ENCODE measurements around the gene CAPN15. TPM values are rescaled to one million over a fixed set of nuclear protein-coding genes. Genes with fewer than 3 reads are reported as not detected.

The CAPN15 gene
- total RNA-seq, 1 experiment from 2014 or later, result 60.4 TPM

- Histone ChIP-seq H3K4me1 (ENCODE audit: insufficient read depth, low read length) (peaks cover 28% of the 10 kb centered on the region), H3K27ac (ENCODE audit: low read length) (peak overlapping the region; percentile 28), H3K4me2 (ENCODE audit: low read length) (peak overlapping the region; percentile 51), H3K9me2 (replicated peaks; ENCODE audit: low read length) (no peaks in the 10 kb centered on the region), H3K9me3 (ENCODE audit: low read length) (no peaks in the 10 kb centered on the region), H2AFZ (ENCODE audit: low read length) (no peak overlapping the region), H3F3A (ENCODE audit: low read length, unreplicated experiment) (no peaks in the 10 kb centered on the region), H3K4me3 (ENCODE audit: low read length) (no peak overlapping the region), H3K79me2 (ENCODE audit: low read length) (peaks cover 73% of the 10 kb centered on the region), H4K20me1 (ENCODE audit: low read length) (peaks cover 12% of the 10 kb centered on the region; the same call in 1 of the 2 replicates), H3K36me3 (ENCODE audit: low read depth, low read length) (no peaks in the 10 kb centered on the region), H3K27me3 (ENCODE audit: low read length) (no peaks in the 10 kb centered on the region), H3K9ac (ENCODE audit: low read length) (no peak overlapping the region)
- intact Hi-C loops (cut with micrococcal nuclease), result no loop called here
- DNase-seq, result no peak
- POLR2A ChIA-PET (ENCODE audit: unreplicated experiment), result interaction anchor here (1.0 kb wide), 1 partner anchor 52 kb away, joined by 5 read pairs; no protein-coding TSS in a partner anchor
- TF ChIP-seq EZH2 (IDR thresholded peaks at IDR 0.05; ENCODE audit: low read length, unreplicated experiment), result no peak
- no peak for TF ChIP-seq EZH2phosphoT487 (IDR thresholded peaks at IDR 0.05; ENCODE audit: borderline replicate concordance, low read length)
- no peak for TF ChIP-seq CTCF (conservative IDR thresholded peaks at IDR 0.05; ENCODE audit: low read depth, low read length)
- CTCF ChIA-PET, result no interaction called here
- ATAC-seq, result no peak
- no TSS peak for BruUV-seq (replicated peaks)
Observed at GRCh38 chr16:592518-593306, 65.2 kb downstream of the CAPN15 start.

GRCh38 chr16:593406-593805 is 65.9 kb downstream of the CAPN15 start:
- peak overlapping the region; percentile 28 for H3K27ac ChIP-seq (ENCODE audit: low read length)
- intact Hi-C loops (cut with micrococcal nuclease), result no loop called here
- TF ChIP-seq EZH2phosphoT487 (IDR thresholded peaks at IDR 0.05; ENCODE audit: borderline replicate concordance, low read length), result no peak
- no peak for TF ChIP-seq EZH2 (IDR thresholded peaks at IDR 0.05; ENCODE audit: low read length, unreplicated experiment)
- no peak for TF ChIP-seq CTCF (conservative IDR thresholded peaks at IDR 0.05; ENCODE audit: low read depth, low read length)
- peaks cover 67% of the 10 kb centered on the region for H3K79me2 ChIP-seq (ENCODE audit: low read length)
- H3K9me3 ChIP-seq (ENCODE audit: low read length), result no peaks in the 10 kb centered on the region
- peaks cover 12% of the 10 kb centered on the region; the same call in 1 of the 2 replicates for H4K20me1 ChIP-seq (ENCODE audit: low read length)
- DNase-seq (peak; percentile 77), ATAC-seq (no peak)
- H3K9ac ChIP-seq (ENCODE audit: low read length), result no peak overlapping the region
- H3K36me3 ChIP-seq (ENCODE audit: low read depth, low read length), result no peaks in the 10 kb centered on the region
- no peaks in the 10 kb centered on the region for H3K9me2 ChIP-seq (replicated peaks; ENCODE audit: low read length)
- no peaks in the 10 kb centered on the region for H3K27me3 ChIP-seq (ENCODE audit: low read length)
- CTCF ChIA-PET, result no interaction called here
- peak overlapping the region; percentile 51 for H3K4me2 ChIP-seq (ENCODE audit: low read length)
- no TSS peak for BruUV-seq (replicated peaks)
- no peak overlapping the region for H2AFZ ChIP-seq (ENCODE audit: low read length)
- POLR2A ChIA-PET (ENCODE audit: unreplicated experiment), result interaction anchor here (1.0 kb wide), 1 partner anchor 51 kb away, joined by 5 read pairs; no protein-coding TSS in a partner anchor
- no peaks in the 10 kb centered on the region for H3F3A ChIP-seq (ENCODE audit: low read length, unreplicated experiment)
- peaks cover 28% of the 10 kb centered on the region for H3K4me1 ChIP-seq (ENCODE audit: insufficient read depth, low read length)
- H3K4me3 ChIP-seq (ENCODE audit: low read length), result no peak overlapping the region

- Histone ChIP-seq H3K36me3 (ENCODE audit: low read depth, low read length) (no peaks in the 10 kb centered on the region), H3K9me2 (replicated peaks; ENCODE audit: low read length) (no peaks in the 10 kb centered on the region), H2AFZ (ENCODE audit: low read length) (no peak overlapping the region), H3K9ac (ENCODE audit: low read length) (no peak overlapping the region), H3K27me3 (ENCODE audit: low read length) (no peaks in the 10 kb centered on the region), H3K9me3 (ENCODE audit: low read length) (no peaks in the 10 kb centered on the region), H3K4me1 (ENCODE audit: insufficient read depth, low read length) (peaks cover 28% of the 10 kb centered on the region), H3K4me3 (ENCODE audit: low read length) (no peak overlapping the region), H3F3A (ENCODE audit: low read length, unreplicated experiment) (no peaks in the 10 kb centered on the region), H4K20me1 (ENCODE audit: low read length) (peaks cover 12% of the 10 kb centered on the region; the same call in 1 of the 2 replicates), H3K79me2 (ENCODE audit: low read length) (peaks cover 63% of the 10 kb centered on the region), H3K4me2 (ENCODE audit: low read length) (0 out of 2 replicates have a peak overlapping the region, but pooled peaks have one; percentile 51), H3K27ac (ENCODE audit: low read length) (no peak overlapping the region)
- no peak for ATAC-seq
- no TSS peak for BruUV-seq (replicated peaks)
- TF ChIP-seq EZH2phosphoT487 (IDR thresholded peaks at IDR 0.05; ENCODE audit: borderline replicate concordance, low read length), result no peak
- no peak for TF ChIP-seq CTCF (conservative IDR thresholded peaks at IDR 0.05; ENCODE audit: low read depth, low read length)
- no peak for TF ChIP-seq EZH2 (IDR thresholded peaks at IDR 0.05; ENCODE audit: low read length, unreplicated experiment)
- ChIA-PET POLR2A (ENCODE audit: unreplicated experiment) (interaction anchor here (1.0 kb wide), 1 partner anchor 51 kb away, joined by 5 read pairs; no protein-coding TSS in a partner anchor), CTCF (no interaction called here)
- intact Hi-C loops (cut with micrococcal nuclease), result no loop called here
- DNase-seq, result no peak
Observed at GRCh38 chr16:593807-594206, 66.3 kb downstream of the CAPN15 start.

All from PC-3 (cell line).